ENCODE results near the gene FARSB.
A peak's percentile ranks its signal among the peaks of the same experiment; 100 is the strongest.
"Not testable (repeated sequence)": the region's sequence is repeated elsewhere in the genome, so short reads cannot be mapped to it uniquely, and the experiment has no call there.

FARSB gene

GRCh38 chr2:222603501-222603900, 52.4 kb downstream of the FARSB start:
- DNase-seq: no peak

- no peak for DNase-seq
Measured at GRCh38 chr2:222598611-222599010, 57.3 kb downstream of the FARSB start.

- DNase-seq: no peak
Measured at GRCh38 chr2:222595581-222595980, 60.3 kb downstream of the FARSB start.

GRCh38 chr2:222594679-222595078, 61.2 kb downstream of the FARSB start:
- DNase-seq: no peak

GRCh38 chr2:222592176-222592575, 63.7 kb downstream of the FARSB start:
- no peak for DNase-seq

GRCh38 chr2:222591661-222592060, 64.2 kb downstream of the FARSB start:
- DNase-seq: no peak

GRCh38 chr2:222584589-222584988, 71.3 kb downstream of the FARSB start:
- not testable (repeated sequence) for DNase-seq

GRCh38 chr2:222582928-222583327, 73.0 kb downstream of the FARSB start:
- no peak for DNase-seq

- DNase-seq: no peak
Measured at GRCh38 chr2:222577341-222577740, 78.6 kb downstream of the FARSB start.

GRCh38 chr2:222576171-222577081, 79.5 kb downstream of the FARSB start:
- DNase-seq: no peak

- no peak for DNase-seq
Measured at GRCh38 chr2:222575618-222576017, 80.3 kb downstream of the FARSB start.

- DNase-seq: no peak
Measured at GRCh38 chr2:222572751-222573174, 83.1 kb downstream of the FARSB start.

- DNase-seq: no peak
Measured at GRCh38 chr2:222572264-222572721, 83.6 kb downstream of the FARSB start.

GRCh38 chr2:222569826-222570225, 86.1 kb downstream of the FARSB start:
- no peak for DNase-seq

- DNase-seq: no peak
Measured at GRCh38 chr2:222568865-222569264, 87.0 kb downstream of the FARSB start.

- DNase-seq: no peak
Measured at GRCh38 chr2:222566229-222566628, 89.7 kb downstream of the FARSB start.

- no peak for DNase-seq
Measured at GRCh38 chr2:222563936-222564335, 92.0 kb downstream of the FARSB start.

- DNase-seq: no peak
Measured at GRCh38 chr2:222563106-222563718, 92.7 kb downstream of the FARSB start.

- peak; percentile 55 for DNase-seq
Measured at GRCh38 chr2:222561817-222562645, 93.9 kb downstream of the FARSB start.

GRCh38 chr2:222561151-222561550, 94.7 kb downstream of the FARSB start:
- no peak for DNase-seq

GRCh38 chr2:222554517-222554916, 101.4 kb downstream of the FARSB start:
- DNase-seq: no peak

- DNase-seq: no peak
Measured at GRCh38 chr2:222548992-222549391, 106.9 kb downstream of the FARSB start.

- no peak for DNase-seq
Measured at GRCh38 chr2:222547083-222547482, 108.8 kb downstream of the FARSB start.
